Measurements from ENCODE around the gene CBFA2T2.

Gene CBFA2T2

DNA sequence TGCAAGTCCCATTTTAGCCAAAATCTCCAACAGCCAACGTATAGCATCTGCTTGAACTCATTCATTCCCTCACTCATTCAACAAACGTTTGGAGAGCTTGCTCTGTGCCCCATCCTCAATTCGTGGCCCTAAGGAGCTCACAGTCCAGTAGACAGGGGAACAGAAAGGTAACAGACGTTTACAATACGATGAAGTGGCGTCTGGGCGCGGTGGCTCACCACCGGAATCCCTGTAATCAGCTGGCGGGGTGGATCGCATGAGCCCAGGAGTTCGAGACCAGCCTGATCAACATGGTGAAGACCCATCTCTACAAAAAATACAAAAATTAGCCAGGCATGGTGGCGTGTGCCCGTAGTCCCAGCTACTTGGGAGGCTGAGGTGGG lies 197.1 kb downstream of the CBFA2T2 start:
- Histone ChIP-seq H3K36me3 (no peaks in the 10 kb centered on the region), H3K9me3 (no peaks in the 10 kb centered on the region), H3K4me3 (peak overlapping the region; percentile 48), H3K27me3 (no peaks in the 10 kb centered on the region), H3K4me1 (peaks cover 0 to 20% (median 10%) of the 10 kb centered on the region in 4 donors), H3K27ac (peak overlapping the region; percentile 61 to 69)
- TF ChIP-seq, protein P1, sequence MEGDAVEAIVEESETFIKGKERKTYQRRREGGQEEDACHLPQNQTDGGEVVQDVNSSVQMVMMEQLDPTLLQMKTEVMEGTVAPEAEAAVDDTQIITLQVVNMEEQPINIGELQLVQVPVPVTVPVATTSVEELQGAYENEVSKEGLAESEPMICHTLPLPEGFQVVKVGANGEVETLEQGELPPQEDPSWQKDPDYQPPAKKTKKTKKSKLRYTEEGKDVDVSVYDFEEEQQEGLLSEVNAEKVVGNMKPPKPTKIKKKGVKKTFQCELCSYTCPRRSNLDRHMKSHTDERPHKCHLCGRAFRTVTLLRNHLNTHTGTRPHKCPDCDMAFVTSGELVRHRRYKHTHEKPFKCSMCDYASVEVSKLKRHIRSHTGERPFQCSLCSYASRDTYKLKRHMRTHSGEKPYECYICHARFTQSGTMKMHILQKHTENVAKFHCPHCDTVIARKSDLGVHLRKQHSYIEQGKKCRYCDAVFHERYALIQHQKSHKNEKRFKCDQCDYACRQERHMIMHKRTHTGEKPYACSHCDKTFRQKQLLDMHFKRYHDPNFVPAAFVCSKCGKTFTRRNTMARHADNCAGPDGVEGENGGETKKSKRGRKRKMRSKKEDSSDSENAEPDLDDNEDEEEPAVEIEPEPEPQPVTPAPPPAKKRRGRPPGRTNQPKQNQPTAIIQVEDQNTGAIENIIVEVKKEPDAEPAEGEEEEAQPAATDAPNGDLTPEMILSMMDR (IDR thresholded peaks at IDR 0.05): no peak
- intact Hi-C loops (cut with DNase I; ENCODE audit: low total_unique reads): loop anchor here (10.0 kb wide), 1 partner anchor 48 kb away; the partner anchor contains the start of gene ZNF341
- DNase-seq: no peak

DNA sequence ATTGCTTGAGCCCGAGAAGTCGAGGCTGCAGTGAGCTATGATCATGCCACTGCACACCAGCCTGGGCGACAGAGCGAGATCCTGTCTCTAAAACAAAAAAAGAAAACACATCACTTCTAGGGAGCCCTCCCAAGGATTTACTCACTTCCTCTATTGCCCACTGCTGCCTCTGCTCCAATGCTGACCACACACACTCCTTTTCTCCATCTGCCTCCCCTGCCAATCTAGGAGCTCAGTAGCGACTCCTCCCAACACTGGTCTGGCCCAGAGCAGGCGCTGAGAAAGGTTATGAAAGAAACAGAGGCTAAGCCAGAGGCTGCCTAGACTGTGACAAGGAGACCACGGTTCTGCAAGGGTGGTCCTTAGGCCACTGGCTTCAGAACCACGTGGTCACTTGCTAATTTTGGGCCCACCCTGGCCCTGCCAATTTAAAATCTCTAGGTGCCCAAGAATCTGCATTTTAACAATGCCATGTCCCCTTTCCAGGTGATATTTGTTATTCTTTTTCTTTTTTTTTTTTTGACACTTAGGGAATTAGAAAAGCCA lies 197.5 kb downstream of the CBFA2T2 start:
- Histone ChIP-seq H3K4me3 (no peak overlapping the region), H3K36me3 (no peaks in the 10 kb centered on the region), H3K27ac (no peak overlapping the region), H3K9me3 (no peaks in the 10 kb centered on the region), H3K27me3 (no peaks in the 10 kb centered on the region), H3K4me1 (peaks cover 0 to 19% (median 10%) of the 10 kb centered on the region in 4 donors)
- no peak for DNase-seq
- intact Hi-C loops (cut with DNase I; ENCODE audit: low total_unique reads): loop anchor here (10.0 kb wide), 1 partner anchor 47 kb away; the partner anchor contains the start of gene ZNF341
- TF ChIP-seq, protein P1 (IDR thresholded peaks at IDR 0.05): no peak

DNA sequence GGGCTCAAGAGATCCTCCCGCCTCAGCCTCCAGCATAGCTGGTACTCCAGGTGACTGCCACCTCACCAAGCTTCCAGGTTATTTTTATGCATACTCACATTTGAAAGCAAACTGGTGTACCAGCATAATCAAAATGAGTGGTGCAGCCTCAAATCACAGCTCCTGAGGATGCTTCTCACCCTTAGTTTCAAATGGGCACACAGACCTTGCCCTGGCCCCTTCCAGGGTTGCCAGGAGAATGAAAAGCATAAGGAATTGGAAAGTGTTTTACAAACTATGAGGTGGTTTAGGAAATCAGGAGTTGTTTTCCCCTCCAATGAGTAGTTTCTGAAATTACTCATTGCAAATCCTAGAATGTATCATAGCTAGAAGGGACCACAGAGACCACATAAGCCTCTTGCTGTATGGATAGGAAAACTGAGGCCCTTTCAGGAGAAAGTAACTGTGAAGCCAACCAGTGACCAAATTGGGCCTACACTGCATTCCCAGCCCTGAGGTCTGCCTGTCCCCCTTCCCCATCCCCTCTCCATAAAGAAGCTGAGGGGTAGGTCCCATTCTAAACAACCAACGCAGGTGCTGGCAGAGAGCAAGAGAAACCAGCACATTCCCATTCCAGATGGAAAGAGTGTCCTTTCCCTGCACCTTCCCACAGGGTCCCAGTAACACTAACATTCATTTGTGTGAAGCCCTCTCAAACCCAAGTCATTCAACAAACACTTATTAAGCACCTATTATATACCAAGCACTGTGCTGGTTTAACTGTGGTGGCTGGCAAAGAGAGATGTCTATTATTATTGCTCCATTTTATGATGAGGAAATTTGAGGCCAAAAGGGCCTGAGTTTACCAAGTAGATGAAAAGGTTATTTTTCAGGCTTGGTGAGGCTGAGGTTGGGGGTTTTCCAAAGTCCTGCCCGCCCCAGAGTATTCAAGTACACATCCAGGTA lies 198.4 kb downstream of the CBFA2T2 start:
- DNase-seq: no peak
- Histone ChIP-seq H3K27ac (no peak overlapping the region), H3K9me3 (no peaks in the 10 kb centered on the region), H3K36me3 (no peaks in the 10 kb centered on the region), H3K4me3 (no peak overlapping the region), H3K4me1 (peaks cover 0 to 19% (median 10%) of the 10 kb centered on the region in 4 donors), H3K27me3 (no peaks in the 10 kb centered on the region)
- intact Hi-C loops (cut with DNase I; ENCODE audit: low total_unique reads): loop anchor here (10.0 kb wide), 1 partner anchor 47 kb away; the partner anchor contains the start of gene ZNF341
- TF ChIP-seq, protein P1 (IDR thresholded peaks at IDR 0.05): no peak

DNA sequence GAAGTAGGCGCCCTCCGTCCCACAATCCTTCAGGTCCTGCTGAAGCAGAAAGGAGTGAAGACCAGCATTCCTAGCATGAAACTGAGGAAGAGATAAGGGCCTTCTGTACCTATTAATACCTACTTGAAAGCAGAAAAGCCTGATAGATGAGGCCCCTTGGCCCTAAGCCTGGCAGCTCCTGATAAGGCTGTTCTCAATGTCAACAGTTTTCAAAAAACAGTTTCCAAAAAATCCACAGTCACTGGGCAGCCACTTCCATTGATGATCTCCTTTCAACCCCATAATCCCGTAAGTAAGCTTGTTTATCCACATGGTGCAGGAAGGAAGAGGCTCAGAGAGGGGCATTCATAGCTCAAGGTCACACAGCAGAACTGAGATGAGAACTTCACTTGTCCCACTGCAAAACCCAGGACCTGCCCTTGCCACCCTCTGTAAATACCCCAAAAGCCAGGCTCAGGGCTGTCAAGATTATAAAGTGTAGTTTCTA lies 199.1 kb downstream of the CBFA2T2 start:
- H3K27me3 ChIP-seq: no peaks in the 10 kb centered on the region
- DNase-seq: no peak
- H3K9me3 ChIP-seq: no peaks in the 10 kb centered on the region
- intact Hi-C loops (cut with DNase I; ENCODE audit: low total_unique reads): loop anchor here (10.0 kb wide), 1 partner anchor 46 kb away; the partner anchor contains the start of gene ZNF341
- peaks cover 0 to 23% (median 16%) of the 10 kb centered on the region in 4 donors for H3K4me1 ChIP-seq
- TF ChIP-seq, protein P1 (IDR thresholded peaks at IDR 0.05): no peak
- no peaks in the 10 kb centered on the region for H3K36me3 ChIP-seq
- no peak overlapping the region for H3K4me3 ChIP-seq
- no peak overlapping the region for H3K27ac ChIP-seq

DNA sequence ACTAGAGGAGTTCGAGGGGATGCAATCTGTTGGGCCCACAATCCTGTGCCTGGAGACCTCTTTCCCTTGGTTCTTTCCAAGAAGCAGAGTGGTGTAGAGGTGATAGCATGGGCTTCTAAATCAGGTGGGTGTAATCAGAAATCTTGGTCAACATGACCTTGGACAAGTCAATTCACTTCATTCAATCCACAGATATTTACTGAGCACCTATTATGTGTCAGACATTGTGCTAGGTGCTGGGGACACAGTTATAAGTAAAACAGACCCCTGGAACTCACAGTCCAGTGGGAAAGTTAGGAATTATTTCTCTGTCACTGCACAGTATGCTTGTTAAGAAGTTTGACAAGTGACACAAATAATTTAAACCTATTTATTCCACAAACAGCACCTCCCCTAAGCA lies 199.6 kb downstream of the CBFA2T2 start:
- intact Hi-C loops (cut with DNase I; ENCODE audit: low total_unique reads): loop anchor here (10.0 kb wide), 1 partner anchor 45 kb away; the partner anchor contains the start of gene ZNF341
- TF ChIP-seq, protein P1 (IDR thresholded peaks at IDR 0.05): no peak
- no peak overlapping the region for H3K4me3 ChIP-seq

More for the DNA sequence above, 199.6 kb downstream of the CBFA2T2 start:
- no peak overlapping the region for H3K27ac ChIP-seq
- H3K36me3 ChIP-seq: no peaks in the 10 kb centered on the region
- no peaks in the 10 kb centered on the region for H3K9me3 ChIP-seq
- DNase-seq: no peak
- H3K4me1 ChIP-seq: peaks cover 0 to 28% (median 21%) of the 10 kb centered on the region in 4 donors
- H3K27me3 ChIP-seq: no peaks in the 10 kb centered on the region

Measured in tibial artery (tissue), 4 donors.